Astrocyte (in vitro differentiated cells and primary cell): ENCODE data around the gene SLC2A13. TPM values are rescaled to one million over a fixed set of nuclear protein-coding genes. Genes with fewer than 3 reads are reported as not detected.

Experiments used
- DNase-seq: peaks from one replicate; pipeline ENCODE4 v3.0.0-alpha.2; 2010; ENCODE audit warnings: low read depth
- FAIRE-seq: peaks from 2 replicates; lab custom pipeline; 2011; peaks lifted over from hg19 to GRCh38; lab: Jason Lieb, UNC
- H2AFZ ChIP-seq: 2 replicates; pipeline ENCODE4 v1.6.0; 2012; ENCODE audit warnings: low read depth, low read length, inconsistent platforms
- H3K27ac ChIP-seq: 2 replicates; pipeline ENCODE4 v1.5.1; 2011; ENCODE audit warnings: low read depth, low read length, inconsistent platforms
- H3K27me3 ChIP-seq: 2 replicates; pipeline ENCODE4 v1.6.0; 2011; ENCODE audit warnings: low read length, inconsistent platforms; ENCODE audit not compliant: insufficient read depth
- H3K36me3 ChIP-seq: 2 replicates; pipeline ENCODE4 v1.5.1; 2011; ENCODE audit warnings: low read length, inconsistent platforms; ENCODE audit not compliant: insufficient read depth
- H3K4me1 ChIP-seq: 2 replicates; pipeline ENCODE4 v1.5.1; 2011; ENCODE audit warnings: low read length, inconsistent platforms; ENCODE audit not compliant: insufficient read depth
- H3K4me2 ChIP-seq: 2 replicates; pipeline ENCODE4 v1.6.0; 2012; ENCODE audit warnings: low read length, inconsistent platforms
- H3K4me3 ChIP-seq: 2 replicates; pipeline ENCODE4 v1.5.1; 2011; ENCODE audit warnings: low read depth, mild to moderate bottlenecking, low read length, inconsistent platforms; ENCODE audit not compliant: insufficient read depth
- H3K79me2 ChIP-seq: 2 replicates; pipeline ENCODE4 v1.6.0; 2012; ENCODE audit warnings: mild to moderate bottlenecking, low read length, inconsistent platforms; ENCODE audit not compliant: insufficient read depth
- H3K9ac ChIP-seq: 2 replicates; pipeline ENCODE4 v1.6.0; 2012; ENCODE audit warnings: mild to moderate bottlenecking, low read length, inconsistent platforms
- H3K9me3 ChIP-seq: 2 replicates; pipeline ENCODE4 v1.5.1; 2012; ENCODE audit warnings: low read depth, mild to moderate bottlenecking, low read length, inconsistent platforms; ENCODE audit not compliant: insufficient read depth
- H4K20me1 ChIP-seq: 2 replicates; pipeline ENCODE4 v1.6.0; 2012; ENCODE audit warnings: low read length, inconsistent platforms; ENCODE audit not compliant: insufficient read depth
- H3K27ac Mint-ChIP-seq: one replicate; pipeline ENCODE4 v1.8.0; 2021; ENCODE audit warnings: mild to moderate bottlenecking, mixed read lengths; ENCODE audit not compliant: unreplicated experiment
- H3K27me3 Mint-ChIP-seq: one replicate; pipeline ENCODE4 v1.8.0; 2021; ENCODE audit warnings: low read depth, mixed read lengths; ENCODE audit not compliant: unreplicated experiment
- H3K36me3 Mint-ChIP-seq: one replicate; pipeline ENCODE4 v1.8.0; 2021; ENCODE audit warnings: low read depth, mixed read lengths; ENCODE audit not compliant: unreplicated experiment
- H3K4me1 Mint-ChIP-seq: one replicate; pipeline ENCODE4 v1.8.0; 2021; ENCODE audit warnings: low read depth, mixed read lengths; ENCODE audit not compliant: unreplicated experiment
- H3K4me3 Mint-ChIP-seq: one replicate; pipeline ENCODE4 v1.8.0; 2021; ENCODE audit warnings: mild to moderate bottlenecking, moderate library complexity, mixed read lengths; ENCODE audit not compliant: unreplicated experiment
- H3K9me3 Mint-ChIP-seq: one replicate; pipeline ENCODE4 v1.8.0; 2021; ENCODE audit warnings: mild to moderate bottlenecking, mixed read lengths; ENCODE audit not compliant: unreplicated experiment
- EZH2 ChIP-seq: IDR thresholded peaks from 2 replicates; pipeline ENCODE4 v1.6.1; 2012; ENCODE audit warnings: mild to moderate bottlenecking, low read length, inconsistent platforms; ENCODE audit not compliant: insufficient read depth
- total RNA-seq: library from RNA; stranded (reverse); gene quantifications from 2 replicates; pipeline ENCODE4 v1.2.1, GENCODE V29; 2021
- TF ChIP-seq, protein P1 (sequence below): IDR thresholded peaks from 2 replicates; pipeline ENCODE4 v1.5.1; 2011; ENCODE audit warnings: low read depth, mild to moderate bottlenecking, inconsistent platforms, low read length, moderate library complexity; ENCODE audit not compliant: insufficient read depth

The SLC2A13 gene
- total RNA-seq, 1 donor from 2014 or later = 10.2 TPM

- no peaks in the 10 kb centered on the region for H3K36me3 Mint-ChIP-seq
- no peak overlapping the region for H3K27ac Mint-ChIP-seq
- no peaks in the 10 kb centered on the region for H3K27me3 Mint-ChIP-seq
- DNase-seq = no peak
- FAIRE-seq = no peak
- Histone ChIP-seq H3K9ac (no peak overlapping the region), H3K27me3 (no peaks in the 10 kb centered on the region), H3K36me3 (no peaks in the 10 kb centered on the region), H3K79me2 (no peaks in the 10 kb centered on the region), H3K27ac (no peak overlapping the region), H3K4me3 (no peak overlapping the region), H4K20me1 (no peaks in the 10 kb centered on the region), H3K4me2 (no peak overlapping the region), H3K4me1 (no peaks in the 10 kb centered on the region), H2AFZ (no peak overlapping the region), H3K9me3 (no peaks in the 10 kb centered on the region)
- H3K4me1 Mint-ChIP-seq = peaks cover 5% of the 10 kb centered on the region
- no peaks in the 10 kb centered on the region for H3K9me3 Mint-ChIP-seq
- no peak overlapping the region for H3K4me3 Mint-ChIP-seq
- TF ChIP-seq EZH2 = no peak
- TF ChIP-seq, protein P1, sequence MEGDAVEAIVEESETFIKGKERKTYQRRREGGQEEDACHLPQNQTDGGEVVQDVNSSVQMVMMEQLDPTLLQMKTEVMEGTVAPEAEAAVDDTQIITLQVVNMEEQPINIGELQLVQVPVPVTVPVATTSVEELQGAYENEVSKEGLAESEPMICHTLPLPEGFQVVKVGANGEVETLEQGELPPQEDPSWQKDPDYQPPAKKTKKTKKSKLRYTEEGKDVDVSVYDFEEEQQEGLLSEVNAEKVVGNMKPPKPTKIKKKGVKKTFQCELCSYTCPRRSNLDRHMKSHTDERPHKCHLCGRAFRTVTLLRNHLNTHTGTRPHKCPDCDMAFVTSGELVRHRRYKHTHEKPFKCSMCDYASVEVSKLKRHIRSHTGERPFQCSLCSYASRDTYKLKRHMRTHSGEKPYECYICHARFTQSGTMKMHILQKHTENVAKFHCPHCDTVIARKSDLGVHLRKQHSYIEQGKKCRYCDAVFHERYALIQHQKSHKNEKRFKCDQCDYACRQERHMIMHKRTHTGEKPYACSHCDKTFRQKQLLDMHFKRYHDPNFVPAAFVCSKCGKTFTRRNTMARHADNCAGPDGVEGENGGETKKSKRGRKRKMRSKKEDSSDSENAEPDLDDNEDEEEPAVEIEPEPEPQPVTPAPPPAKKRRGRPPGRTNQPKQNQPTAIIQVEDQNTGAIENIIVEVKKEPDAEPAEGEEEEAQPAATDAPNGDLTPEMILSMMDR = no peak
These were observed 333.0 kb downstream of the SLC2A13 start for GRCh38 chr12:39772821-39773259.

GRCh38 chr12:39771456-39771855, 334.4 kb downstream of the SLC2A13 start:
- Histone ChIP-seq H3K27me3 (no peaks in the 10 kb centered on the region), H3K4me1 (no peaks in the 10 kb centered on the region), H3K36me3 (no peaks in the 10 kb centered on the region), H3K4me2 (no peak overlapping the region), H3K79me2 (no peaks in the 10 kb centered on the region), H3K9me3 (no peaks in the 10 kb centered on the region), H3K4me3 (no peak overlapping the region), H4K20me1 (no peaks in the 10 kb centered on the region), H3K27ac (no peak overlapping the region), H3K9ac (no peak overlapping the region), H2AFZ (no peak overlapping the region)
- Mint-ChIP-seq H3K36me3 (no peaks in the 10 kb centered on the region), H3K4me3 (no peak overlapping the region), H3K4me1 (peaks cover 5% of the 10 kb centered on the region), H3K27ac (no peak overlapping the region), H3K27me3 (no peaks in the 10 kb centered on the region), H3K9me3 (no peaks in the 10 kb centered on the region)
- FAIRE-seq (no peak), DNase-seq (no peak)
- TF ChIP-seq EZH2 = no peak
- TF ChIP-seq, protein P1 = no peak

DNA sequence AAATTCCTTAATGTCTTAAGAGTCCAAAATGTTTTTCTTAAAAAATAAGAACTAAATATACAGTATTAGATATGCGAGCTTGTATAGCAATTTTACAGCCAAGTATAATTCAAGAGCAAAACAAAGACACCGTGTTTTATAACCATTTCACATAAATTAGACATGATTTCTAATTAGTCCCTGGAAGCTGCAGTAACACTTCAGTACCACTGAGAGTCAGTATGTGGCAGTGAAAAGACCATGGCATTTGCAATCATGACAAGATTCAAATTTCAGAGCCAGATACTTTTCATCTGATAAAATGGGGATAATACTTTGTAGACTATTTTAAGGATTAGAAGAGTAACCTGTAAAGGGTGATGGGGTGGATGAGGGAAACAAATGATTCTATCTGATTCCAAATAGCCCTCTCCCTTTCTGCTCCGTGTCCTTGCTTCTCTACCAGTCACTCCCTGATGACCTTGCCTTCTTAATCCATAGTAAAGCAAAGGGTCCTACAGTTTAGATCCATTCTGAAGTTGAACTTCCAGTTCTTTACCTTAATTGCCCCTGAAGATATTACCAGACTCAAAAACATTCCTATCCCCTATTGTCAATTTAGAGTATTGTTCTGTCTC, 340.8 kb downstream of the SLC2A13 start:
- H3K4me3 Mint-ChIP-seq = no peak overlapping the region
- DNase-seq = peak; percentile 36
- FAIRE-seq = peak; percentile 75

More for the DNA sequence above, 340.8 kb downstream of the SLC2A13 start:
- Mint-ChIP-seq H3K4me1 (no peaks in the 10 kb centered on the region), H3K27ac (no peak overlapping the region), H3K36me3 (no peaks in the 10 kb centered on the region), H3K9me3 (no peaks in the 10 kb centered on the region), H3K27me3 (no peaks in the 10 kb centered on the region)
- Histone ChIP-seq H3K36me3 (no peaks in the 10 kb centered on the region), H3K4me2 (no peak overlapping the region), H3K4me3 (no peak overlapping the region), H3K9ac (no peak overlapping the region), H4K20me1 (no peaks in the 10 kb centered on the region), H3K27me3 (no peaks in the 10 kb centered on the region), H3K79me2 (no peaks in the 10 kb centered on the region), H2AFZ (no peak overlapping the region), H3K4me1 (no peaks in the 10 kb centered on the region), H3K27ac (no peak overlapping the region), H3K9me3 (no peaks in the 10 kb centered on the region)
- TF ChIP-seq, protein P1 = peak; percentile 89
- no peak for TF ChIP-seq EZH2
